HFF-Myc (cell line): Measurements from ENCODE around the gene CBARP.

Experiments used
- DNase-seq: peaks from one replicate; pipeline ENCODE4 v3.0.0-alpha.2; 2011; ENCODE audit warnings: low read depth; ENCODE audit errors: extremely low read depth
- H3K4me3 ChIP-seq: replicated peaks from 2 replicates; pipeline ENCODE4 v1.5.1; 2011; ENCODE audit warnings: low read depth, mild to moderate bottlenecking, control low read depth, low read length
- CTCF ChIP-seq: IDR thresholded peaks from 2 replicates; pipeline ENCODE4 v1.5.1; 2012; ENCODE audit warnings: mild to moderate bottlenecking, low read depth, low read length, control low read depth; ENCODE audit errors: missing control alignments

CBARP gene

GRCh38 chr19:1253514-1254080 is 15.8 kb upstream of the CBARP start:
- H3K4me3 ChIP-seq, result peak overlapping the region; percentile 77
- DNase-seq, result no peak
- no peak for TF ChIP-seq CTCF

- no peak for TF ChIP-seq CTCF
- H3K4me3 ChIP-seq, result peak overlapping the region; percentile 77
- no peak for DNase-seq
Observed at GRCh38 chr19:1252821-1253513, 15.2 kb upstream of the CBARP start.

- TF ChIP-seq CTCF, result no peak
- no peak for DNase-seq
- peak overlapping the region; percentile 77 for H3K4me3 ChIP-seq
Observed at GRCh38 chr19:1252221-1252820, 14.5 kb upstream of the CBARP start.

GRCh38 chr19:1251330-1252220 is 13.8 kb upstream of the CBARP start:
- DNase-seq, result no peak
- no peak for TF ChIP-seq CTCF
- H3K4me3 ChIP-seq, result peak overlapping the region; percentile 77

- DNase-seq, result no peak
- peak overlapping the region; percentile 77 for H3K4me3 ChIP-seq
- TF ChIP-seq CTCF, result no peak
Observed at GRCh38 chr19:1250437-1251260, 12.8 kb upstream of the CBARP start.

- DNase-seq, result no peak
- TF ChIP-seq CTCF, result no peak
- H3K4me3 ChIP-seq, result peak overlapping the region; percentile 77
Observed at GRCh38 chr19:1249990-1250436, 12.2 kb upstream of the CBARP start.
